NCI-H748 treated with DMSO at 0.1 percent for 48 hours (cell line): ENCODE results near the gene IFNA6.

Experiments used
- DNase-seq: peaks from one replicate; lab custom pipeline; 2025; lab: John Stamatoyannopoulos, UW

Gene IFNA6

GRCh38 chr9:21331676-21332402, 18.8 kb downstream of the IFNA6 start:
- no peak for DNase-seq

GRCh38 chr9:21326526-21327139, 24.1 kb downstream of the IFNA6 start:
- DNase-seq: peak; percentile 64

GRCh38 chr9:21324047-21324446, 26.6 kb downstream of the IFNA6 start:
- no peak for DNase-seq

- no peak for DNase-seq
These were observed 27.7 kb downstream of the IFNA6 start for GRCh38 chr9:21322911-21323461.

- DNase-seq: no peak
These were observed 30.2 kb downstream of the IFNA6 start for GRCh38 chr9:21320465-21320864.

GRCh38 chr9:21317956-21318923, 32.4 kb downstream of the IFNA6 start:
- peak; percentile 29 for DNase-seq

- no peak for DNase-seq
These were observed 33.8 kb downstream of the IFNA6 start for GRCh38 chr9:21316860-21317259.

- DNase-seq: no peak
These were observed 34.5 kb downstream of the IFNA6 start for GRCh38 chr9:21316032-21316842.

- DNase-seq: no peak
These were observed 36.5 kb downstream of the IFNA6 start for GRCh38 chr9:21314152-21314551.

- no peak for DNase-seq
These were observed 38.8 kb downstream of the IFNA6 start for GRCh38 chr9:21311889-21312288.

- no peak for DNase-seq
These were observed 45.5 kb downstream of the IFNA6 start, which contains the start of gene IFNA5 for GRCh38 chr9:21305213-21305612. IFNA5 (minus strand) TSS chr9:21305313; CDS start chr9:21305256, 57 bp downstream.
